Rectal smooth muscle tissue (tissue), 1 donor: ENCODE results near the gene IP6K3.

Experiments used
- H3K27ac ChIP-seq: one replicate; pipeline ENCODE4 v1.7.0; 2013; ENCODE audit warnings: low read depth, low read length, inconsistent platforms
- H3K27me3 ChIP-seq: one replicate; pipeline ENCODE4 v1.7.0; 2013; ENCODE audit warnings: low read length; ENCODE audit not compliant: control insufficient read depth, insufficient read depth
- H3K36me3 ChIP-seq: one replicate; pipeline ENCODE4 v1.7.0; 2013; ENCODE audit warnings: low read length; ENCODE audit not compliant: control insufficient read depth, insufficient read depth
- H3K4me1 ChIP-seq: one replicate; pipeline ENCODE4 v1.7.0; 2013; ENCODE audit warnings: low read length; ENCODE audit not compliant: control insufficient read depth, insufficient read depth
- H3K4me3 ChIP-seq: one replicate; pipeline ENCODE4 v1.7.0; 2013; ENCODE audit warnings: low read length
- H3K9ac ChIP-seq: one replicate; pipeline ENCODE4 v1.7.0; 2013; ENCODE audit warnings: low read length

IP6K3 gene

GRCh38 chr6:33763483-33763882 lies 16.8 kb upstream of the IP6K3 start:
- Histone ChIP-seq H3K4me1 (no peaks in the 10 kb centered on the region), H3K9ac (no peak overlapping the region), H3K36me3 (no peaks in the 10 kb centered on the region), H3K4me3 (no peak overlapping the region), H3K27ac (no peak overlapping the region), H3K27me3 (no peaks in the 10 kb centered on the region)

- no peak overlapping the region for H3K9ac ChIP-seq
- H3K4me1 ChIP-seq: no peaks in the 10 kb centered on the region
- no peaks in the 10 kb centered on the region for H3K36me3 ChIP-seq
- H3K4me3 ChIP-seq: no peak overlapping the region
- no peaks in the 10 kb centered on the region for H3K27me3 ChIP-seq
- H3K27ac ChIP-seq: no peak overlapping the region
These were observed 16.0 kb upstream of the IP6K3 start for GRCh38 chr6:33762713-33763112.

- no peak overlapping the region for H3K9ac ChIP-seq
- H3K27ac ChIP-seq: no peak overlapping the region
- peaks cover 1% of the 10 kb centered on the region for H3K27me3 ChIP-seq
- no peak overlapping the region for H3K4me3 ChIP-seq
- H3K4me1 ChIP-seq: no peaks in the 10 kb centered on the region
- H3K36me3 ChIP-seq: no peaks in the 10 kb centered on the region
These were observed 15.4 kb upstream of the IP6K3 start for GRCh38 chr6:33761922-33762629.

GRCh38 chr6:33761581-33761921 lies 14.8 kb upstream of the IP6K3 start:
- H3K27ac ChIP-seq: no peak overlapping the region
- H3K9ac ChIP-seq: no peak overlapping the region
- no peaks in the 10 kb centered on the region for H3K4me1 ChIP-seq
- H3K27me3 ChIP-seq: peaks cover 4% of the 10 kb centered on the region
- no peaks in the 10 kb centered on the region for H3K36me3 ChIP-seq
- no peak overlapping the region for H3K4me3 ChIP-seq

GRCh38 chr6:33759887-33760629 lies 13.4 kb upstream of the IP6K3 start:
- Histone ChIP-seq H3K36me3 (no peaks in the 10 kb centered on the region), H3K27me3 (peaks cover 4% of the 10 kb centered on the region), H3K9ac (no peak overlapping the region), H3K4me3 (no peak overlapping the region), H3K4me1 (no peaks in the 10 kb centered on the region), H3K27ac (no peak overlapping the region)

GRCh38 chr6:33758815-33759216 lies 12.1 kb upstream of the IP6K3 start:
- H3K4me3 ChIP-seq: no peak overlapping the region
- H3K27ac ChIP-seq: no peak overlapping the region
- no peaks in the 10 kb centered on the region for H3K4me1 ChIP-seq
- no peaks in the 10 kb centered on the region for H3K36me3 ChIP-seq
- H3K9ac ChIP-seq: no peak overlapping the region
- H3K27me3 ChIP-seq: peaks cover 4% of the 10 kb centered on the region

GRCh38 chr6:33757906-33758305 lies 11.2 kb upstream of the IP6K3 start:
- Histone ChIP-seq H3K27me3 (peaks cover 4% of the 10 kb centered on the region), H3K4me1 (no peaks in the 10 kb centered on the region), H3K27ac (no peak overlapping the region), H3K36me3 (no peaks in the 10 kb centered on the region), H3K9ac (no peak overlapping the region), H3K4me3 (no peak overlapping the region)

- no peaks in the 10 kb centered on the region for H3K4me1 ChIP-seq
- H3K27me3 ChIP-seq: peaks cover 4% of the 10 kb centered on the region
These were observed 10.4 kb upstream of the IP6K3 start for GRCh38 chr6:33757113-33757512.

GRCh38 chr6:33756211-33756954 lies 9.7 kb upstream of the IP6K3 start:
- no peak overlapping the region for H3K27ac ChIP-seq
- H3K9ac ChIP-seq: no peak overlapping the region
- no peaks in the 10 kb centered on the region for H3K4me1 ChIP-seq
- H3K4me3 ChIP-seq: no peak overlapping the region
- peaks cover 4% of the 10 kb centered on the region for H3K27me3 ChIP-seq
- H3K36me3 ChIP-seq: no peaks in the 10 kb centered on the region

More at GRCh38 chr6:33757113-33757512, 10.4 kb upstream of the IP6K3 start:
- H3K9ac ChIP-seq: no peak overlapping the region
- no peaks in the 10 kb centered on the region for H3K36me3 ChIP-seq
- H3K4me3 ChIP-seq: no peak overlapping the region
- no peak overlapping the region for H3K27ac ChIP-seq

GRCh38 chr6:33755070-33755869 lies 8.6 kb upstream of the IP6K3 start:
- Histone ChIP-seq H3K9ac (no peak overlapping the region), H3K4me1 (no peaks in the 10 kb centered on the region), H3K27ac (no peak overlapping the region), H3K4me3 (no peak overlapping the region), H3K36me3 (no peaks in the 10 kb centered on the region), H3K27me3 (peaks cover 4% of the 10 kb centered on the region)

- Histone ChIP-seq H3K4me3 (no peak overlapping the region), H3K27ac (no peak overlapping the region), H3K27me3 (peaks cover 4% of the 10 kb centered on the region), H3K36me3 (no peaks in the 10 kb centered on the region), H3K4me1 (no peaks in the 10 kb centered on the region), H3K9ac (no peak overlapping the region)
These were observed 7.5 kb upstream of the IP6K3 start for GRCh38 chr6:33754222-33754621.

- Histone ChIP-seq H3K9ac (no peak overlapping the region), H3K4me1 (no peaks in the 10 kb centered on the region), H3K4me3 (no peak overlapping the region), H3K36me3 (no peaks in the 10 kb centered on the region), H3K27ac (no peak overlapping the region), H3K27me3 (peaks cover 4% of the 10 kb centered on the region)
These were observed 5.9 kb upstream of the IP6K3 start for GRCh38 chr6:33752646-33753015.
